Fibroblast of the aortic adventitia (primary cell): ENCODE results near the gene LELP1. TPM values are rescaled to one million over a fixed set of nuclear protein-coding genes. Genes with fewer than 3 reads are reported as not detected.
"Not testable (repeated sequence)": the region's sequence is repeated elsewhere in the genome, so short reads cannot be mapped to it uniquely, and the experiment has no call there.

Experiments
- DNase-seq: peaks from one replicate; pipeline ENCODE4 v3.0.0-alpha.2; 2010; ENCODE audit warnings: low read depth
- H3K4me3 ChIP-seq: 2 replicates; pipeline ENCODE4 v1.5.1; 2011; ENCODE audit warnings: low read depth, mild to moderate bottlenecking, control low read depth, low read length, moderate library complexity
- CTCF ChIP-seq: IDR thresholded peaks from 2 replicates; pipeline ENCODE4 v1.5.1; 2011; ENCODE audit warnings: mild to moderate bottlenecking, low read length, control low read depth, inconsistent platforms; ENCODE audit not compliant: insufficient read depth
- total RNA-seq: library from RNA; depleted of rRNA; stranded (reverse); fragments of >200 nt; gene quantifications from 2 replicates; pipeline ENCODE4 v1.2.3, GENCODE V29; 2012; ENCODE audit warnings: low replicate concordance

The LELP1 gene
- total RNA-seq: not detected in 2 replicates

GRCh38 chr1:153203130-153203529 lies at the start of gene LELP1:
TSS of gene LELP1 (plus strand) at chr1:153203430. CDS start at chr1:153204708, 1,278 bp downstream.
- TF ChIP-seq CTCF: no peak
- H3K4me3 ChIP-seq: no peak within 1 kb of the TSS
- DNase-seq: no peak

- H3K4me3 ChIP-seq: no peak overlapping the region
- TF ChIP-seq CTCF: no peak
- DNase-seq: no peak
Measured at GRCh38 chr1:153155541-153155940, 47.7 kb upstream of the LELP1 start.

- TF ChIP-seq CTCF: no peak
- no peak for DNase-seq
- no peak overlapping the region for H3K4me3 ChIP-seq
Measured at GRCh38 chr1:153168686-153169085, 34.5 kb upstream of the LELP1 start.

GRCh38 chr1:153174624-153175023 lies 28.6 kb upstream of the LELP1 start:
- no peak for TF ChIP-seq CTCF
- no peak overlapping the region for H3K4me3 ChIP-seq
- no peak for DNase-seq

- H3K4me3 ChIP-seq: no peak overlapping the region
- TF ChIP-seq CTCF: no peak
- no peak for DNase-seq
Measured at GRCh38 chr1:153178922-153179321, 24.3 kb upstream of the LELP1 start.

- DNase-seq: no peak
- H3K4me3 ChIP-seq: no peak overlapping the region
- no peak for TF ChIP-seq CTCF
Measured at GRCh38 chr1:153180556-153180955, 22.7 kb upstream of the LELP1 start.

- not testable (repeated sequence) for H3K4me3 ChIP-seq, DNase-seq
Measured at GRCh38 chr1:153188301-153188700, 14.9 kb upstream of the LELP1 start.
